CD4-positive, alpha-beta T cell treated with Interleukin-17A for 1 hour (primary cell): ENCODE data around the gene TRIM24.

Experiments used
- DNase-seq: peaks from one replicate; pipeline ENCODE4 v3.0.0-alpha.2; 2020

TRIM24 gene

GRCh38 chr7:138542183-138542582 is 82.1 kb downstream of the TRIM24 start:
- DNase-seq: no peak

- DNase-seq: no peak
Observed at GRCh38 chr7:138543739-138544138, 83.7 kb downstream of the TRIM24 start.

GRCh38 chr7:138545123-138545522 is 85.1 kb downstream of the TRIM24 start:
- DNase-seq: no peak

- no peak for DNase-seq
Observed at GRCh38 chr7:138546064-138546619, 86.1 kb downstream of the TRIM24 start.

GRCh38 chr7:138546829-138547228 is 86.8 kb downstream of the TRIM24 start:
- no peak for DNase-seq

- DNase-seq: no peak
Observed at GRCh38 chr7:138549082-138549481, 89.0 kb downstream of the TRIM24 start.

- no peak for DNase-seq
Observed at GRCh38 chr7:138550337-138550736, 90.3 kb downstream of the TRIM24 start.

GRCh38 chr7:138551102-138551501 is 91.0 kb downstream of the TRIM24 start:
- DNase-seq: no peak

- DNase-seq: no peak
Observed at GRCh38 chr7:138553805-138554204, 93.7 kb downstream of the TRIM24 start.

- no peak for DNase-seq
Observed at GRCh38 chr7:138554674-138555073, 94.6 kb downstream of the TRIM24 start.

GRCh38 chr7:138555684-138556083 is 95.6 kb downstream of the TRIM24 start:
- DNase-seq: no peak

GRCh38 chr7:138556771-138557484 is 96.9 kb downstream of the TRIM24 start:
- DNase-seq: no peak

GRCh38 chr7:138559448-138559847 is 99.4 kb downstream of the TRIM24 start:
- no peak for DNase-seq

GRCh38 chr7:138563808-138564207 is 103.7 kb downstream of the TRIM24 start:
- DNase-seq: no peak

- DNase-seq: no peak
Observed at GRCh38 chr7:138564365-138564764, 104.3 kb downstream of the TRIM24 start.

GRCh38 chr7:138565071-138565450 is 105.0 kb downstream of the TRIM24 start:
- DNase-seq: no peak

GRCh38 chr7:138565451-138566114 is 105.5 kb downstream of the TRIM24 start:
- DNase-seq: no peak

- no peak for DNase-seq
Observed at GRCh38 chr7:138568655-138569054, 108.6 kb downstream of the TRIM24 start.

GRCh38 chr7:138569418-138569817 is 109.4 kb downstream of the TRIM24 start:
- DNase-seq: no peak

- DNase-seq: no peak
Observed at GRCh38 chr7:138570715-138571114, 110.7 kb downstream of the TRIM24 start.

- DNase-seq: no peak
Observed at GRCh38 chr7:138573741-138574140, 113.7 kb downstream of the TRIM24 start.

- DNase-seq: no peak
Observed at GRCh38 chr7:138575897-138576428, 115.9 kb downstream of the TRIM24 start.

- no peak for DNase-seq
Observed at GRCh38 chr7:138579136-138579535, 119.1 kb downstream of the TRIM24 start.

GRCh38 chr7:138579671-138580070 is 119.6 kb downstream of the TRIM24 start:
- no peak for DNase-seq
